ENCODE results near the gene MROH9.

The MROH9 gene

DNA sequence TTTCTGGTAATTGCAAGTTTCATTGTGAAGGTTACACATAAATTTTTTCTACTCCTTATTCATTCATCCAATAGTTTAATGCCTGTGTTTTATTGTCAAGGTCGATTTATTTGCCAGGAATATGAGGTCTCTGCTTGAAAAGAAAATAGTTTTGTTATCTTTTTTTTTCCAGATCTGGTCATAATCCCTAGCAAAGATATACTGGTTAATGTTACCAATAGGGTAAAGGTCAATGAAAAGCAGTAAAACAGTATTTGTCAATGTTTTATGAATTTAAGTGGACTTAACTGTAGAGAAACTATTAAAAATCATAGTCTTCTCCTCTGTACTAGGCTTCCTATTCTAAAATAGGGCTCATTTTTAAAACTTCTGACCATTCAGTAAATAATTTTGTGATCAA lies 147.3 kb downstream of the MROH9 start:
- Mint-ChIP-seq H3K4me3 (no peak overlapping the region), H3K27ac (no peak overlapping the region), H3K36me3 (ENCODE audit: low read depth) (no peaks in the 10 kb centered on the region), H3K9me3 (no peaks in the 10 kb centered on the region), H3K27me3 (ENCODE audit: low read depth) (no peaks in the 10 kb centered on the region), H3K4me1 (ENCODE audit: low read depth) (no peaks in the 10 kb centered on the region)
- no peak for DNase-seq (ENCODE audit: low spot score)

DNA sequence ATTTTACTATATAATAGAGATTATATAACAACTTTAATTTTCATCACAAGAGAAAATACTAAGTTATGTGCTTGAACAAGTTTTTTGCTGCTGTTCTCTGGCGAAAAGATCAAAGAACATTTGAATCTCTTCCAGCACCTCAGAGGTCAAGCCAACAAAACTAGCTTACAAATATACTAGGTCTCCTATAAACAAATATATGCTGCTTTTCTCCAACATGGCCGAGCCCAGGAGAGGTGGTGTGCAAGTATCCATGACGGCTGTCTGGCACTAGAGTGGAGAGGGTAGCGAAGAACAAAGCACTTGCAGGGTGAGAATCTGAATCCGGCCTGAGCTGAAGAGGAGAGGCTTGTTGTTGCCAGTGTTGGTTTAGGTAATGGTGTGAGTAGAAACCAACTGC lies 147.9 kb downstream of the MROH9 start:
- no peak for DNase-seq (ENCODE audit: low spot score)
- Mint-ChIP-seq H3K9me3 (no peaks in the 10 kb centered on the region), H3K4me1 (ENCODE audit: low read depth) (no peaks in the 10 kb centered on the region), H3K27ac (no peak overlapping the region), H3K4me3 (no peak overlapping the region), H3K27me3 (ENCODE audit: low read depth) (no peaks in the 10 kb centered on the region), H3K36me3 (ENCODE audit: low read depth) (no peaks in the 10 kb centered on the region)

DNA sequence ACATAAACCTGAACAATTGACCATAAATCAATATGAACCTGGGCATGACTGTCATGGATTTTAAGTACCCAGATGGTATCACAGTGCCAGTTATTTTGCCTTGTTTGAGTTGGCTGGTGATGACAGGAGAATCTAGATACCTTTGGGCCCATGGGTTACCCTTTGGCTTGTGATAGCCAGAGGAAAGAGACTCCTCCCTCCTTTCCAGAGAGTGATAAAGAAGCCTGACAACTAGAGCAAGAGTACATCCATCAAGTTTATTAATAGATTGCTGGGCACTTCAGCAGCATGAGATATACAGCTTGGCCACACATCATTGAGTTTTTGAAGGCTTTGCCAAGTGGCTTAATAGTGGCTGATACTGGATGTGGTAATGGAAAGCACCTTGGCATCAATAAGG lies 148.8 kb downstream of the MROH9 start:
- Mint-ChIP-seq H3K27me3 (ENCODE audit: low read depth) (no peaks in the 10 kb centered on the region), H3K4me3 (no peak overlapping the region), H3K4me1 (ENCODE audit: low read depth) (no peaks in the 10 kb centered on the region), H3K9me3 (no peaks in the 10 kb centered on the region), H3K27ac (no peak overlapping the region), H3K36me3 (ENCODE audit: low read depth) (no peaks in the 10 kb centered on the region)
- DNase-seq (ENCODE audit: low spot score): no peak

DNA sequence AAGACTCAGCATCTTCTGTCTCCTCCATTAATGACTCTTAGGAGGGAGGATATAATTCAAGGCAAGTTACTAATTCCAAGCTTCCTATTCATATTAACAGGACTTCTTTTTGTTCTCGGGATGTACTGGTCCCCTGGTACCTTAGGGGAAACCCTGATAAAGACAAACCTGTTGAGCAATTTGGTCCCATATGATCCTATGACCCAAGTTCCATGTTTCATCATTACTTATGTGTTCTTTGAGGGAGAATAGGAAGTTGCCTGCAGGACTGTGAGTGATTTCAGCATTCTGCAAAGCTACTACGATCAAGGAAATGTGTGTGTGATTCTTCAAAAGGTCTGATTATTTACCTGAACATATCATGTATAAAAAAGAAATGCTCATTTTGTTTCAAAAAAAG lies 149.5 kb downstream of the MROH9 start:
- DNase-seq (ENCODE audit: low spot score): no peak
- Mint-ChIP-seq H3K4me1 (ENCODE audit: low read depth) (no peaks in the 10 kb centered on the region), H3K9me3 (no peaks in the 10 kb centered on the region), H3K36me3 (ENCODE audit: low read depth) (no peaks in the 10 kb centered on the region), H3K4me3 (no peak overlapping the region), H3K27ac (no peak overlapping the region), H3K27me3 (ENCODE audit: low read depth) (no peaks in the 10 kb centered on the region)

DNA sequence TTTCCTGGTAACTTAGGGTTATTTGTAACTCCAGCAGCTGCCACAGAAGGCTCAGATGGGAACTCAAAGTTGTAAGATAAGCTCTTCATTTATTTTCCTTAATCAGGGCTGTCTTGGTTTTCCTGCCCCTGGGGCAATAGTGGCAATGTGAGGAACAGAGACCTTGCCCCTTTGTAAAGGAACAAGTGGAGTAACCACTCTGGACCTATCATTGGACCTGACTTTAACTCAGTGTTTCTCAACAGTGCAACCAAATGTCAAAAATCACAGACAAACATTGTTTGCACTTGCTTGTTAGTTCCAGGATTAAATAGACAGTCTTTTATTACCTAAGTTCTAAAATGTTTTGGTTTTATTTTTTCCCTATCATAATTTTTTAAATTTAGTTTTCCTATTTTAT lies 152.6 kb downstream of the MROH9 start:
- H3K9me3 Mint-ChIP-seq: no peaks in the 10 kb centered on the region
- H3K4me3 Mint-ChIP-seq: no peak overlapping the region
- no peaks in the 10 kb centered on the region for H3K4me1 Mint-ChIP-seq (ENCODE audit: low read depth)
- no peak overlapping the region for H3K27ac Mint-ChIP-seq
- H3K36me3 Mint-ChIP-seq (ENCODE audit: low read depth): no peaks in the 10 kb centered on the region
- no peaks in the 10 kb centered on the region for H3K27me3 Mint-ChIP-seq (ENCODE audit: low read depth)
- no peak for DNase-seq (ENCODE audit: low spot score)

DNA sequence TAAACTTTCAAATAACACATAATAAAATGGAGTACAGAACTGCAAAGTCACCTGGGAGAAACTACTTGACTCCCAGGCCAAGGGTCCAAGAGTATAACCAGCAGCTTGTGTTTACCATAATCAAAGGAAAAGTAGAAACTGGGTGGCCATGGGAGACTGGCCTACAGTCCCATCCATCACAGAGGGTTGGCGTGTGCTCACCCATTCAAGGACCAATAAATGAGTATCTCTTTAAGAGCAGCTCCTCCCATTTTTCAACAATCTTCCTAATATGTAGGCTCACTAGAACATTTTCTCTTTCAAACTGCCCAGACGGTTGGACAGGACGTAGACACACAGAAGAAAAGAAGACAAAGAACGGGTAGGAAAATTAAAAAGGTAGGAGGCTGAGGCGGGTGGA lies 155.3 kb downstream of the MROH9 start, which contains the start of gene FMO3:
TSS of gene FMO3 (plus strand) at position 302 of the 400 bp plus-strand sequence. CDS start 1,754 bp downstream, outside the sequence.
- Mint-ChIP-seq H3K36me3 (ENCODE audit: low read depth) (no peaks in the 10 kb centered on the region), H3K4me3 (no peak within 1 kb of the TSS), H3K9me3 (no peaks in the 10 kb centered on the region), H3K4me1 (ENCODE audit: low read depth) (no peaks in the 10 kb centered on the region), H3K27ac (no peak within 1 kb of the TSS), H3K27me3 (ENCODE audit: low read depth) (no peaks in the 10 kb centered on the region)
- DNase-seq (ENCODE audit: low spot score): no peak

DNA sequence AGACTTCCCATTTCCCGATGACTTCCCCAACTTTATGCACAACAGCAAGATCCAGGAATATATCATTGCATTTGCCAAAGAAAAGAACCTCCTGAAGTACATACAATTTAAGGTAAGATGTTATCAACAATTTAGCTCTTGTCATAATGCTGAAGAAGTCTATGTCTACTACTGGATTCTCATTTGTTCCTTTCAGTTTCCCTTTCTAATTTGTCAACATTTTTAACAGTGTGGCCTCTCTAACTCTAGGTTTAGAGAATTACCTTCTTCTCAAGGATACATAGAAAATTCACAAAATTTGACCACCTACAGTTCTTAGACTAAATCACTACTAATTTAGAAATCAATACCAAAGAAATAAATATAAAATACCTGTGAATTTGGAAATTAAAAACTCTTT lies 168.5 kb downstream of the MROH9 start:
- Mint-ChIP-seq H3K27ac (no peak overlapping the region), H3K4me3 (no peak overlapping the region), H3K9me3 (no peaks in the 10 kb centered on the region), H3K36me3 (ENCODE audit: low read depth) (no peaks in the 10 kb centered on the region), H3K4me1 (ENCODE audit: low read depth) (no peaks in the 10 kb centered on the region), H3K27me3 (ENCODE audit: low read depth) (no peaks in the 10 kb centered on the region)
- no peak for DNase-seq (ENCODE audit: low spot score)

DNA sequence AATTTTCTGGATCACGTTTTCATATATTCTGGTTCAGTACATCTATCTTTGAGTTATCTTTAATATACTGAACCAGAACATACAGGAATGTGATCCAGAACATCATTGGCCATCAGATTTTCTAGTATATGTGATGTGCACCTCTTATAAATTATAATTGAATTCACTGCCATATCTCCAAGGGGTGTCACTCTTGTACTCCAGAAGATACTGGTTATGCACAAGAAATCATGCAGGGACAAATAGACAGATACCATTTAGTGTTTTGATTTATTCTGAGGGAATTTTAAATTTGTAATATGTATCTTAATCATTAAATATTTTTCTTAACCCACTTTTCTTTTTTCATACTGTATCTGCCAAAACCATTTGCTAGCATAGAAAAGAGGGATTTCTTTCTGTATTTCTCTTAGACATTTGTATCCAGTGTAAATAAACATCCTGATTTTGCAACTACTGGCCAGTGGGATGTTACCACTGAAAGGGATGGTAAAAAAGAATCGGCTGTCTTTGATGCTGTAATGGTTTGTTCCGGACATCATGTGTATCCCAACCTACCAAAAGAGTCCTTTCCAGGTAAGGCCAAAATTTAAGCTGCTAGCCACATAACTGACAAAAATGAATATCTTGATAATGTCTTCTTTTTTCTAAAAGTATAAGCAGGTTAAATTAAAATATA lies 172.1 kb downstream of the MROH9 start:
- no peak overlapping the region for H3K27ac Mint-ChIP-seq
- no peaks in the 10 kb centered on the region for H3K9me3 Mint-ChIP-seq
- H3K4me1 Mint-ChIP-seq (ENCODE audit: low read depth): no peaks in the 10 kb centered on the region
- no peak for DNase-seq (ENCODE audit: low spot score)
- H3K36me3 Mint-ChIP-seq (ENCODE audit: low read depth): no peaks in the 10 kb centered on the region
- H3K27me3 Mint-ChIP-seq (ENCODE audit: low read depth): no peaks in the 10 kb centered on the region
- no peak overlapping the region for H3K4me3 Mint-ChIP-seq

DNA sequence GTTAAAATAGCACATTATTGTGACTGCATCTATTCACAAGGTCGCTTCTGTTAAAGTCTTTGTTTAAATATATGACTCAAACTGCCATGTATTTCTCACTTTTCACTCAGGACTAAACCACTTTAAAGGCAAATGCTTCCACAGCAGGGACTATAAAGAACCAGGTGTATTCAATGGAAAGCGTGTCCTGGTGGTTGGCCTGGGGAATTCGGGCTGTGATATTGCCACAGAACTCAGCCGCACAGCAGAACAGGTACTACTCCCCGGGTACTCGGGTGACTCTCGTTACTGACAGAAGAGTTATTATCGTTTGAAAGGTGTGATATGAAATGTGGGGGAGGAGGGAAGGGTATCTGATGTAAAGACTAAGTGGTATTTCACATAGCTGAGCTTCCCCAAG lies 172.6 kb downstream of the MROH9 start:
- DNase-seq (ENCODE audit: low spot score): no peak
- H3K36me3 Mint-ChIP-seq (ENCODE audit: low read depth): no peaks in the 10 kb centered on the region

DNA sequence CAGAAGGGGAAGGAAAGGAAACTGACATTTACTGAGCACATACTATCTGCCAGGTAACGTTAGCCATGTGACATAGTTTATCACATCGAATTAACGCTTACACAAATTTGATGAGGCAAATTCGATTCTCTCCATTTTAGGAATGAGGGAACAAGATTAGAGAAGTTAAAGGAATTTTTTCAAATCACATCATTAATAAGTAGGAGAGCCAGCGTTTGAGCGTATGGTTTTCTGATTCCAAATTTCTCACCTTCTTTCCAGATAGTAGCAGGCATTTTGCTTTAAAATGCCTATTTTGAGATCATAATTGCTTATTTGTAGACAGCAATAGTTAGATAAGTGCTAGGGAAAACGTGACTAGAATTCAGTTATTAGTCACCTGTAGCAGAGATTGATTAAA lies 174.6 kb downstream of the MROH9 start:
- Mint-ChIP-seq H3K4me1 (ENCODE audit: low read depth) (no peaks in the 10 kb centered on the region), H3K4me3 (no peak overlapping the region), H3K9me3 (no peaks in the 10 kb centered on the region), H3K27ac (no peak overlapping the region), H3K27me3 (ENCODE audit: low read depth) (no peaks in the 10 kb centered on the region), H3K36me3 (ENCODE audit: low read depth) (no peaks in the 10 kb centered on the region)
- no peak for DNase-seq (ENCODE audit: low spot score)

More for the DNA sequence above, 172.6 kb downstream of the MROH9 start:
- H3K4me3 Mint-ChIP-seq: no peak overlapping the region
- no peak overlapping the region for H3K27ac Mint-ChIP-seq
- no peaks in the 10 kb centered on the region for H3K4me1 Mint-ChIP-seq (ENCODE audit: low read depth)
- no peaks in the 10 kb centered on the region for H3K9me3 Mint-ChIP-seq
- no peaks in the 10 kb centered on the region for H3K27me3 Mint-ChIP-seq (ENCODE audit: low read depth)

DNA sequence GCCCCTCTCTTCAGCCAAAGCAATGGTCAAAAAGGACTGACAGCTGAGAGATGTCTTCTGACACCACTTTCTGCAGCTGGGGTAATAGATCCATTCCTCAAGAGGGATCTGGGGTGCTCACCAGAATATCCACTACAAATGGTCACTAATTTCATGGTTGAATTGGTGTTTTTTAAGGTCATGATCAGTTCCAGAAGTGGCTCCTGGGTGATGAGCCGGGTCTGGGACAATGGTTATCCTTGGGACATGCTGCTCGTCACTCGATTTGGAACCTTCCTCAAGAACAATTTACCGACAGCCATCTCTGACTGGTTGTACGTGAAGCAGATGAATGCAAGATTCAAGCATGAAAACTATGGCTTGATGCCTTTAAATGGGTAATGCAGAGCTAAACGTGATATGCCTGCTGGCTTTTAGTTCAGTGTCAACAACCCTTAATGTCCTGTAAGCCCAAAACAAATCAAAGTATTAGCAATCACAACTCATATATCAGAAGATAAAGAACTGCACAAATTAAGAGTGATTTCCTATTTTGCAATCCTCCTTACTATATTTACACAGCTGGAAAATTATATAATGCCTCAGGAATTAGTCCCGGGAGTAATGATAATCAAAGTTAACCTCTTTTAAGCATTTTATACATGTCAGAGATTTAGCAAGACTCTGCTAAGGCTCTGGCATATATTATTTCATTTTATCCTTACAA lies 175.4 kb downstream of the MROH9 start:
- no peak for DNase-seq (ENCODE audit: low spot score)
- no peak overlapping the region for H3K27ac Mint-ChIP-seq

DNA sequence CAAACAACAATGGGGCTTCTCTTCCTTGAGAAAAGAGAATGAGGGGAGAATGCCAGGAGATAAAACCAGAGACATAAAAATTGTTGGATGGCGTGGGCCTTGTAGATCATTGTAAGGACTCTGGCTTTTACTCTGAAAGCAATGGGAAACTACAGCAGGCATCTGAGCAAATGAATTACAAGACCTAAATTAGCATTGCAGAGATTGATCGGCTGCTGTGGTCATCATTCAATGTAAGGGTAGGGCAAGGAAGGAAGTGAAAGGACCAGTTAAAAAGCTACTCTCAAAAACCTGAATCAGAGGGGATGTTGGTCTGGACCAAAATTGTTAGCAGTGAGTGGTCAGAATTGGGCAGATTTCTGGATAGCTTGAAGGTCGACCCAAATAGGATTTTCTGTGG lies 176.8 kb downstream of the MROH9 start:
- no peak for DNase-seq (ENCODE audit: low spot score)
- Mint-ChIP-seq H3K27me3 (ENCODE audit: low read depth) (no peaks in the 10 kb centered on the region), H3K36me3 (ENCODE audit: low read depth) (no peaks in the 10 kb centered on the region), H3K4me3 (no peak overlapping the region), H3K4me1 (ENCODE audit: low read depth) (no peaks in the 10 kb centered on the region), H3K27ac (no peak overlapping the region), H3K9me3 (no peaks in the 10 kb centered on the region)

More for the DNA sequence above, 175.4 kb downstream of the MROH9 start:
- Mint-ChIP-seq H3K9me3 (no peaks in the 10 kb centered on the region), H3K4me3 (no peak overlapping the region), H3K27me3 (ENCODE audit: low read depth) (no peaks in the 10 kb centered on the region), H3K4me1 (ENCODE audit: low read depth) (no peaks in the 10 kb centered on the region), H3K36me3 (ENCODE audit: low read depth) (no peaks in the 10 kb centered on the region)

DNA sequence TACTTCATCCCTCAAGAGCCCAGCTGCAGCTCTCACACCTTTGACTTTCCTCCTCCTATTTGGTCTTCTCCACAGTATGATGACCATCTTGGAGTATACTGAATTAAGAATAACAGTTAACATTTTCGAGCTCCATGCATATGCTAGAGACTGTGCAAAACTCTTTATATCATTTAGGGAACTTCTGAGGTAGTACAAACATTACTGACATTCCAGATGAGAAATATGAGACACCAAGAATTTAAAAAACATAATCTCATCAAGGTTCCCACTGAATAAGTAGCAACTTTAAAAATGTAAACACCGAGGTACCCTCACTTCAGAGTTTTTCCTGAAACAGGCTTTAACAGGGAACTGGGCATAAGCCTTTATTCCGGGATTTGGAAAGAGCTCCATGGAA lies 178.0 kb downstream of the MROH9 start:
- DNase-seq (ENCODE audit: low spot score): no peak
- H3K27me3 Mint-ChIP-seq (ENCODE audit: low read depth): no peaks in the 10 kb centered on the region
- H3K9me3 Mint-ChIP-seq: no peaks in the 10 kb centered on the region
- H3K36me3 Mint-ChIP-seq (ENCODE audit: low read depth): no peaks in the 10 kb centered on the region
- H3K4me1 Mint-ChIP-seq (ENCODE audit: low read depth): no peaks in the 10 kb centered on the region
- H3K27ac Mint-ChIP-seq: no peak overlapping the region
- no peak overlapping the region for H3K4me3 Mint-ChIP-seq
